Left ventricle myocardium inferior (tissue), 1 donor: Measurements from ENCODE around the gene WNT7B. TPM values are rescaled to one million over a fixed set of nuclear protein-coding genes. Genes with fewer than 3 reads are reported as not detected.

Experiments
- DNase-seq: peaks from one replicate; pipeline ENCODE4 v3.0.0-alpha.2; 2020
- H3K27ac ChIP-seq: fragments of 200-600 bp; replicated peaks from 2 replicates; pipeline ENCODE4 v1.8.0; 2021
- H3K27me3 ChIP-seq: fragments of 200-600 bp; 2 replicates; pipeline ENCODE4 v1.8.0; 2021; ENCODE audit warnings: low read depth
- H3K36me3 ChIP-seq: fragments of 200-600 bp; 2 replicates; pipeline ENCODE4 v1.8.0; 2021
- H3K4me1 ChIP-seq: fragments of 200-600 bp; 2 replicates; pipeline ENCODE4 v1.8.0; 2021
- H3K4me3 ChIP-seq: fragments of 200-600 bp; 2 replicates; pipeline ENCODE4 v1.8.0; 2021; ENCODE audit warnings: mild to moderate bottlenecking, moderate library complexity
- H3K9me3 ChIP-seq: fragments of 200-600 bp; replicated peaks from 2 replicates; pipeline ENCODE4 v1.8.0; 2021
- intact Hi-C: fragments of 100-400 bp; cut with micrococcal nuclease; formaldehyde crosslinking; loops from one replicate; pipeline ENCODE4 v1.11.0; 2022
- total RNA-seq: library from RNA; stranded (reverse); fragmentation: NEBNext Ultra II Directional; extraction: Animal tissue kit (Norgen Biotek cat#: 25700); gene quantifications from one replicate; pipeline ENCODE4 v1.2.1, GENCODE V29; 2021
- TF ChIP-seq, protein P1 (sequence below): fragments of 200-600 bp; IDR thresholded peaks from 2 replicates; pipeline ENCODE4 v1.8.0; 2021; ENCODE audit warnings: antibody characterized with exemption, mild to moderate bottlenecking, borderline replicate concordance
- donor health status: DM: no; HTN: yes; CAD: no; lungs with severe emphysema.

WNT7B gene
- total RNA-seq, 1 donor from 2014 or later, result not detected

DNA sequence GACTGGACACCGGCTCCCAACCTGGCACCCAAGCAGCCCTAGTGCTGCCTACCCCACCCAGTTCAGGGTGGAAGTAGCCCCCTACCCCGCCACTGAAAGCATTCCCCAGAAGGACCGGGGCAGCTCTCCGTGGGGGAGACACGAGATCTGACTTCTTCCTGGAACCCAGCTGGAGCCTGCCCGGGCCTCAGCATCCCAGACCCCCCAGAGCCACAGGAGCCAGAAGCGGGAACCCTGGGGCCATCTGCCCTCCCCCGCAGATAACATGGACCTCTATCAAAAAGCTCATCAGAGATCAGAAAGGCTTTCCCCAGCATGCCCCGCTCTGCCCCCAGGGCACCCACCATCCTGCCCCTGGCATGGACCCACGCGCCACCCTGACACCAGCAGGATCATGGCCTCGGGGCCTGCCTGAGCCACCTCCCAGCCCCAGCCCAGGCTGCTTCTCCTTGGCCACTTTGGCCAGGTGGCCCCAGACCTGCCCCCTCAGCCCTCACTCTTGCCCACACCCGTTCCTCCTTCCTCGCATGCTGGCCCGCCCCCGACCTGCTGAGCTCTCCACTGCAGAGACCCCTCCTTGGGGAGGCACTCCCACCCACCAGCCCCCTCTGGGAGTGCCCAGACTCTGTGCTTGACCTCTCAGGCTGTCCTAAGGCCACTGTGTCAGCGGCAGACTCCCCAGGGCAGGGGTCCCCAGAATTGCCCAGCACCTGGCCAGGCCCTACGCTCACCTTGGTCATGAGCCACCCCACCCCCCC, 17.1 kb downstream of the WNT7B start:
- TF ChIP-seq, protein P1, sequence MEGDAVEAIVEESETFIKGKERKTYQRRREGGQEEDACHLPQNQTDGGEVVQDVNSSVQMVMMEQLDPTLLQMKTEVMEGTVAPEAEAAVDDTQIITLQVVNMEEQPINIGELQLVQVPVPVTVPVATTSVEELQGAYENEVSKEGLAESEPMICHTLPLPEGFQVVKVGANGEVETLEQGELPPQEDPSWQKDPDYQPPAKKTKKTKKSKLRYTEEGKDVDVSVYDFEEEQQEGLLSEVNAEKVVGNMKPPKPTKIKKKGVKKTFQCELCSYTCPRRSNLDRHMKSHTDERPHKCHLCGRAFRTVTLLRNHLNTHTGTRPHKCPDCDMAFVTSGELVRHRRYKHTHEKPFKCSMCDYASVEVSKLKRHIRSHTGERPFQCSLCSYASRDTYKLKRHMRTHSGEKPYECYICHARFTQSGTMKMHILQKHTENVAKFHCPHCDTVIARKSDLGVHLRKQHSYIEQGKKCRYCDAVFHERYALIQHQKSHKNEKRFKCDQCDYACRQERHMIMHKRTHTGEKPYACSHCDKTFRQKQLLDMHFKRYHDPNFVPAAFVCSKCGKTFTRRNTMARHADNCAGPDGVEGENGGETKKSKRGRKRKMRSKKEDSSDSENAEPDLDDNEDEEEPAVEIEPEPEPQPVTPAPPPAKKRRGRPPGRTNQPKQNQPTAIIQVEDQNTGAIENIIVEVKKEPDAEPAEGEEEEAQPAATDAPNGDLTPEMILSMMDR, result no peak
- intact Hi-C loops, result no loop called here
- Histone ChIP-seq H3K9me3 (no peaks in the 10 kb centered on the region), H3K4me3 (no peak overlapping the region), H3K27me3 (peaks cover 94% of the 10 kb centered on the region), H3K4me1 (no peaks in the 10 kb centered on the region), H3K36me3 (no peaks in the 10 kb centered on the region), H3K27ac (no peak overlapping the region)
- DNase-seq, result no peak

DNA sequence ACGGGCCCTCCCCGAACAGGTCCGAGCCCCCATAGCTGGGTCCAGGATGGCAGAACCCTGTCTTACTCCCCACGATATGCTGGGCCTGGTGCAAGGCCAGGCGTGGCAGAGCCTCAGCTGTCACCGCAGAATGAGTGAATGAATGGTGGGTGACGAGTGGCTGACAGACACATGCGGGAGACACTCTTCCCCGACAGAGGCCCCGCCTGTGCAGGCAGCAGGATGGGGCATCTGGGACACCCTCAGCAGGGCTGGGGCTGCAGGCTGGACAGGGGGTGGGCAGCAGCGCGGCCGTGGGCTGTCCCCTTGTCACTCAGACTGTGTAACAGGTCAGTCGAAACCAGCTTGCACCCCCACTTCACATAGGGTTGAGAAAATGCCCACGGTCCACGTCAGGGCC, 18.0 kb downstream of the WNT7B start:
- intact Hi-C loops, result no loop called here
- H3K4me3 ChIP-seq, result no peak overlapping the region
- no peaks in the 10 kb centered on the region for H3K9me3 ChIP-seq
- no peak overlapping the region for H3K27ac ChIP-seq
- TF ChIP-seq, protein P1, result no peak
- no peaks in the 10 kb centered on the region for H3K4me1 ChIP-seq
- H3K27me3 ChIP-seq, result peaks cover 94% of the 10 kb centered on the region
- DNase-seq, result no peak
- no peaks in the 10 kb centered on the region for H3K36me3 ChIP-seq

DNA sequence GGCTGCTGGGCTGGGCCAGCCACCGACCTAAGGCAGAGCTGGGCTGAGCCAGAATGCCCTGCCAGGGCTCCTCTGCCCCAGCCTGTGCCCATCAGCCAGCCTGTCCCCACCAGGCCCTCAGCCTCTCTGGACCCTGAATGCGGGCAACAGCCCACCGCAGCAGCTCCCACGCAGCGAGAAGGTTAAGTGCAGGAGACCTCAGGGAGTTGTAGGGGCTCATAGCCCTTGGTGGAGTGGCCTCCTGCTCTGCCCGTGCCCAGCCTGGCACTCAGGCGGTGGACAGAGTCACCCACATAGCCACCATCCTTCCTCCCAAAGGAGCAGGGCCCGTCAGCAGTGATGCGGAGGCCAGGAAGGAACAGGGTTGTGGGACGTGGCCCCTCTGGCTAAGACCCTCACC, 19.1 kb downstream of the WNT7B start:
- intact Hi-C loops, result no loop called here
- H3K27ac ChIP-seq, result no peak overlapping the region
- no peaks in the 10 kb centered on the region for H3K9me3 ChIP-seq
- peaks cover 94% of the 10 kb centered on the region for H3K27me3 ChIP-seq
- no peaks in the 10 kb centered on the region for H3K4me1 ChIP-seq
- TF ChIP-seq, protein P1, result no peak
- no peak for DNase-seq
- H3K4me3 ChIP-seq, result no peak overlapping the region
- no peaks in the 10 kb centered on the region for H3K36me3 ChIP-seq

DNA sequence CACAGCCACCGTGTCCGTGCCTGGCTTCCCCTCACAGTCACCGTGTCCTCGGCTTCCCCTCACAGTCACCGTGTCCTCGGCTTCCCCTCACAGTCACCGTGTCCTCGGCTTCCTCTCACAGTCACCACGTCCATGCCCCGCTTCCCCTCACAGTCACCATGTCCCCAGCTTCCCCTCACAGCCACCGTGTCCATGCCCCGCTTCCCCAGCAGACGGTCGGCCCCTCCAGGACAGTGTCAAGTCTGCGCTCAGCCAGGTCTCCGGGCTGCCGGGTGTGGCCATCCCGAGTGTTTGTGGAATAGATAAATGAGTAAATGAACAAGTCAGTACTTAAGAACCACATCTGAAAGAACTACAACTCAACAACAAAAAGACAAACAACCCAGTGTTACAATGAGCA, 23.8 kb downstream of the WNT7B start:
- intact Hi-C loops, result no loop called here
- TF ChIP-seq, protein P1, result no peak
- H3K9me3 ChIP-seq, result no peaks in the 10 kb centered on the region
- DNase-seq, result no peak
- peaks cover 80% of the 10 kb centered on the region for H3K27me3 ChIP-seq
- H3K27ac ChIP-seq, result no peak overlapping the region
- H3K4me1 ChIP-seq, result no peaks in the 10 kb centered on the region
- H3K36me3 ChIP-seq, result no peaks in the 10 kb centered on the region
- H3K4me3 ChIP-seq, result no peak overlapping the region

DNA sequence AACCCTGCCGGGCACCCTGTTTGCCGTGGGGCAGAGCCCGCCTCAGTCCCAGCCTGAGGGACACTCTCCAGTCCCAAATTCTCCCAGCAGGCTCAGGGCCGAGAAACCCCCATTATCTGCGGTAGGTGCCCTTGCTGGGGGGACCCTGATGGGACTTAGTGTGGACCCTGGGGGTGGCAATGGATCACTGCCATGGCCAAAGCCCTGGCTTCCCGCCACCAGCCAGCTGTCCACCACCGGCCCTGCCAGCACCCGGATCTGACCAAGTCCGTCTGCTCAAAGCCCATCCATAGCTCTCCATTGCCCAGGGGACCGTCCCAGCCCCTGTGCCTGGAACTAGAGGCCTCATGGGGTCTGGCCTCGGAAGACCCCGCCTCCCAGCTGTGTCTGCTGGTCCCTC, 24.4 kb downstream of the WNT7B start:
- H3K4me3 ChIP-seq, result no peak overlapping the region
- H3K27ac ChIP-seq, result no peak overlapping the region
- peaks cover 77% of the 10 kb centered on the region for H3K27me3 ChIP-seq
- DNase-seq, result no peak
- no peaks in the 10 kb centered on the region for H3K4me1 ChIP-seq
- H3K9me3 ChIP-seq, result no peaks in the 10 kb centered on the region
- no peaks in the 10 kb centered on the region for H3K36me3 ChIP-seq
- TF ChIP-seq, protein P1, result no peak
- intact Hi-C loops, result no loop called here
